Osteoblast (primary cell): ENCODE results near the gene ADAMTSL1. TPM values are rescaled to one million over a fixed set of nuclear protein-coding genes. Genes with fewer than 3 reads are reported as not detected.

Experiments
- DNase-seq: peaks from one replicate; pipeline ENCODE4 v3.0.0; 2011; ENCODE audit warnings: low spot score, mixed read lengths; ENCODE audit not compliant: insufficient read length; ENCODE audit errors: missing footprints
- H2AFZ ChIP-seq: 2 replicates; pipeline ENCODE4 v1.6.0; 2011; ENCODE audit warnings: mild to moderate bottlenecking, low read length
- H3K27ac ChIP-seq: 2 replicates; pipeline ENCODE4 v1.5.1; 2011; ENCODE audit warnings: mild to moderate bottlenecking, low read depth, low read length, moderate library complexity
- H3K27me3 ChIP-seq: 2 replicates; pipeline ENCODE4 v1.6.0; 2012; ENCODE audit warnings: mild to moderate bottlenecking, control low read depth, inconsistent platforms, low read length, moderate library complexity; ENCODE audit not compliant: insufficient read depth
- H3K36me3 ChIP-seq: 2 replicates; pipeline ENCODE4 v1.5.1; 2011; ENCODE audit warnings: mild to moderate bottlenecking, low read length, control low read depth, moderate library complexity; ENCODE audit not compliant: insufficient read depth
- H3K4me1 ChIP-seq: 2 replicates; pipeline ENCODE4 v1.5.1; 2011; ENCODE audit warnings: mild to moderate bottlenecking, low read length, control low read depth, moderate library complexity; ENCODE audit not compliant: insufficient read depth
- H3K4me2 ChIP-seq: 2 replicates; pipeline ENCODE4 v1.6.0; 2011; ENCODE audit warnings: mild to moderate bottlenecking, low read length; ENCODE audit not compliant: insufficient read depth
- H3K4me3 ChIP-seq: fragments of 200-600 bp; sonication (generic); 3 replicates; pipeline ENCODE4 v1.5.1; 2012; ENCODE audit warnings: mild to moderate bottlenecking, low read length, inconsistent platforms; ENCODE audit not compliant: insufficient read depth
- H3K79me2 ChIP-seq: 2 replicates; pipeline ENCODE4 v1.6.0; 2012; ENCODE audit warnings: mild to moderate bottlenecking, low read length, control low read depth, inconsistent platforms; ENCODE audit not compliant: insufficient read depth
- H3K9me3 ChIP-seq: 2 replicates; pipeline ENCODE4 v1.5.1; 2011; ENCODE audit warnings: low read depth, low read length, control low read depth
- H4K20me1 ChIP-seq: 2 replicates; pipeline ENCODE4 v1.6.0; 2012; ENCODE audit warnings: mild to moderate bottlenecking, low read length, control low read depth; ENCODE audit not compliant: insufficient read depth
- total RNA-seq: library from RNA; depleted of rRNA; stranded (reverse); fragments of >200 nt; gene quantifications from 2 replicates; pipeline ENCODE4 v1.2.3, GENCODE V29; 2012
- TF ChIP-seq, protein P1 (sequence below): IDR thresholded peaks from 2 replicates; pipeline ENCODE4 v1.5.1; 2011; ENCODE audit warnings: mild to moderate bottlenecking, low read depth, low read length, moderate library complexity; ENCODE audit errors: extremely low read depth

Gene ADAMTSL1
- total RNA-seq, 1 donor, result 54.3 TPM

GRCh38 chr9:18896004-18896403 is 422.1 kb downstream of the ADAMTSL1 start:
- Histone ChIP-seq H2AFZ (no peak overlapping the region), H3K36me3 (peaks cover 70% of the 10 kb centered on the region), H3K79me2 (no peaks in the 10 kb centered on the region), H3K4me2 (no peak overlapping the region), H3K27me3 (no peaks in the 10 kb centered on the region), H3K9me3 (peaks cover 20% of the 10 kb centered on the region), H3K4me1 (peaks cover 9% of the 10 kb centered on the region), H3K4me3 (no peak overlapping the region), H4K20me1 (no peaks in the 10 kb centered on the region), H3K27ac (no peak overlapping the region)
- TF ChIP-seq, protein P1, sequence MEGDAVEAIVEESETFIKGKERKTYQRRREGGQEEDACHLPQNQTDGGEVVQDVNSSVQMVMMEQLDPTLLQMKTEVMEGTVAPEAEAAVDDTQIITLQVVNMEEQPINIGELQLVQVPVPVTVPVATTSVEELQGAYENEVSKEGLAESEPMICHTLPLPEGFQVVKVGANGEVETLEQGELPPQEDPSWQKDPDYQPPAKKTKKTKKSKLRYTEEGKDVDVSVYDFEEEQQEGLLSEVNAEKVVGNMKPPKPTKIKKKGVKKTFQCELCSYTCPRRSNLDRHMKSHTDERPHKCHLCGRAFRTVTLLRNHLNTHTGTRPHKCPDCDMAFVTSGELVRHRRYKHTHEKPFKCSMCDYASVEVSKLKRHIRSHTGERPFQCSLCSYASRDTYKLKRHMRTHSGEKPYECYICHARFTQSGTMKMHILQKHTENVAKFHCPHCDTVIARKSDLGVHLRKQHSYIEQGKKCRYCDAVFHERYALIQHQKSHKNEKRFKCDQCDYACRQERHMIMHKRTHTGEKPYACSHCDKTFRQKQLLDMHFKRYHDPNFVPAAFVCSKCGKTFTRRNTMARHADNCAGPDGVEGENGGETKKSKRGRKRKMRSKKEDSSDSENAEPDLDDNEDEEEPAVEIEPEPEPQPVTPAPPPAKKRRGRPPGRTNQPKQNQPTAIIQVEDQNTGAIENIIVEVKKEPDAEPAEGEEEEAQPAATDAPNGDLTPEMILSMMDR, result no peak
- DNase-seq, result no peak

DNA sequence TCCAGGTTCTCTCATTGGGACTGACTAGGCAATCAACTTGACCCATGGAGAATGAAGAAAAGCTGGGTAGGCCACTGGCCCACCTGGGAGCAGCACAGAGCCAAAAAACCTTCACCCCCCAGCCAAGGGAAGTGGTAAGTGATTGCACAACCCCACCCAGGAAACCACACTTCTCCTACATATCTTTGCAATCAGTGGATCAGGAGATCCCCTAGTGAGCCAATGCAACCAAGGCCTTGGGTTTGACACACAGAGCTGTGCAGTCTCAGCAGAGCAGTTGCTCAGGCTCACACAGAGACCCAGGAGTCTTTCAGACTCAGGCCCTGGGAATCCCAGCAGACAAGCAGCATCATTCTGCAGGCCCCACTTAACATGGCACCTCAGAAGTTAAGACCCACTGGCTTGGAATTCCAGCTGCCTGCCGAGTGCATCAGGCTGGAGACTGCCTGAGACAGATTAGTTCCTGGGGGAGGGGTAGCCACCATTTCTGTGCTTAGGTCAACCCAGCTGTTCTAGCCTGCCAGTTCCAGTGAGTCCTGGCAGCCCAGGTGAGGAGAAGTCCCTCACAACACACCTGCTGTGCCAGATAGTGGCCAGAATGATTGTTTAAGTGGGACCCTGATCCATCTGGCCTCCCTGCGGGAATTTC is 422.7 kb downstream of the ADAMTSL1 start:
- DNase-seq, result no peak
- Histone ChIP-seq H3K79me2 (no peaks in the 10 kb centered on the region), H2AFZ (no peak overlapping the region), H3K27ac (no peak overlapping the region), H3K9me3 (peaks cover 20% of the 10 kb centered on the region), H3K36me3 (peaks cover 64% of the 10 kb centered on the region), H3K4me1 (peaks cover 9% of the 10 kb centered on the region), H3K4me3 (no peak overlapping the region), H3K4me2 (no peak overlapping the region), H4K20me1 (no peaks in the 10 kb centered on the region), H3K27me3 (no peaks in the 10 kb centered on the region)
- TF ChIP-seq, protein P1, result no peak

GRCh38 chr9:18903450-18903849 is 429.5 kb downstream of the ADAMTSL1 start:
- no peak overlapping the region for H3K4me3 ChIP-seq
- no peak overlapping the region for H3K27ac ChIP-seq
- H3K79me2 ChIP-seq, result no peaks in the 10 kb centered on the region
- peaks cover 31% of the 10 kb centered on the region for H3K36me3 ChIP-seq
- peaks cover 33% of the 10 kb centered on the region for H3K4me1 ChIP-seq
- H4K20me1 ChIP-seq, result peaks cover 9% of the 10 kb centered on the region
- no peaks in the 10 kb centered on the region for H3K9me3 ChIP-seq
- no peaks in the 10 kb centered on the region for H3K27me3 ChIP-seq
- H2AFZ ChIP-seq, result no peak overlapping the region
- DNase-seq, result no peak
- TF ChIP-seq, protein P1, result no peak
- H3K4me2 ChIP-seq, result no peak overlapping the region

DNA sequence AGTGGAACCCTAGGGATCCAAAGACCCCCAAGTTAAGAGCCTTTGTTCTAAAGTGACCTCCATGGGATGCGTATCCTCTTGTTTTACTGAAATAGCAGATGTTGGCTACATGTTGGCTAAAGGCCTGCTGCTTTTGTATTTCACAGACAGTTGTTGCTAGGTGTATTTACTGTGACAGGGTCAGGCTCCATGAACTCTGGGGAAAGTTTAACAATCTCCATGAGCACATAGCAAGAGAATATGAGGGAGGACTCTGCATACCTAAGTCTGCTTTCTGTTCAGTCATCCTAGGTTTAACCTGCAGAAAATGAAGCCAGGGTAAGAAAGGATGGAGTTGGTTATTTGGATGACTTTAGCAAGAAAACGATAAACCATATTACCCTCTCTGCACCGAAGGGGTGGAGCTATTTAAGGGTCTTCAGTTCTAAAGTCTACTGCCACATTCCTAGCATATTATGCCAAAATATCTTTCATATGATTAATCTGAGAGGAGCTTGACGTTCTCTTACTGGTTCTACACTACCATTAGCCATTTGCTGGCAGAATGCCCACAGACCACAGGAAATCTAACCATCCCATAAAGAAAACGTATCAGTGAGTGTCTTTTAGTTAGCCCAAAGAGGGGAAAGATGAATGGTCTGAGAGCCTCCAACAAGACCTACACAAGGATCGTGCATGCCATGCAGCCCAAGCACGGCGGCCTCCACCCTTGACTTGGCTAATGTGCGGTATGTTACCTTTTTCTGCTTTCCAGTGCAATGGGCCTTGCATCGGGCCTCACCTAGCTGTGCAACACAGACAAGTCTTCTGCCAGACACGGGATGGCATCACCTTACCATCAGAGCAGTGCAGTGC is 431.3 kb downstream of the ADAMTSL1 start:
- TF ChIP-seq, protein P1, result no peak
- Histone ChIP-seq H3K4me1 (peaks cover 41% of the 10 kb centered on the region), H3K79me2 (no peaks in the 10 kb centered on the region), H3K4me2 (peak overlapping the region; percentile 53), H2AFZ (no peak overlapping the region), H3K27me3 (no peaks in the 10 kb centered on the region), H3K4me3 (no peak overlapping the region), H3K27ac (peak overlapping the region; percentile 73), H4K20me1 (peaks cover 9% of the 10 kb centered on the region), H3K9me3 (no peaks in the 10 kb centered on the region), H3K36me3 (peaks cover 46% of the 10 kb centered on the region)
- DNase-seq, result peak; percentile 92
